A549 (cell line): Measurements from ENCODE around the gene QKI. TPM values are rescaled to one million over a fixed set of nuclear protein-coding genes. Genes with fewer than 3 reads are reported as not detected.

Experiments
- ATAC-seq, 2 experiments: fragments of 200-7000 bp in 1 of 2; fragments of >200 bp in 1 of 2; cut with Nextera tagmentation in 1 of 2; cut with Tn5 transposase in 1 of 2; 3 replicates each; pipeline versions ENCODE4 v1.8.0 to v1.9.1; 2018 to 2020; ENCODE audit warnings: mild to moderate bottlenecking in 1 of 2, moderate library complexity in 1 of 2
- CTCF ChIA-PET: fragments of 300-600 bp; sonication (Branson Sonifier 250); formaldehyde crosslinking; extraction: SDS; loops from one replicate; lab custom pipeline; 2021; ENCODE audit warnings: antibody characterized with exemption, inconsistent platforms; lab: Yijun Ruan, JAX
- POLR2A ChIA-PET: fragments of 350-600 bp; formaldehyde crosslinking; extraction: SDS; loops from one replicate; lab custom pipeline; 2021; ENCODE audit warnings: antibody characterized with exemption, inconsistent platforms; lab: Yijun Ruan, JAX
- DNase-seq, 2 experiments: peaks; one replicate each; pipeline versions ENCODE4 v3.0.0 to v3.0.0-alpha.2; 2011 to 2016; ENCODE audit warnings: low read depth in 1 of 2, low spot score in 1 of 2
- FAIRE-seq: peaks from 2 replicates; lab custom pipeline; 2011; peaks lifted over from hg19 to GRCh38; lab: Jason Lieb, UNC
- H3K27ac ChIP-seq, 2 experiments: fragments of >200 bp; sonication (Bioruptor Twin); formaldehyde crosslinking; 3 replicates each; pipeline ENCODE4 v1.5.1; 2016 to 2017
- H3K4me1 ChIP-seq: fragments of >200 bp; sonication (Bioruptor Twin); formaldehyde crosslinking; 3 replicates; pipeline ENCODE4 v1.6.1; 2016
- H3K4me2 ChIP-seq: fragments of >200 bp; sonication (Bioruptor Twin); formaldehyde crosslinking; 3 replicates; pipeline ENCODE4 v1.6.1; 2016
- H3K4me3 ChIP-seq: fragments of >200 bp; sonication (Bioruptor Twin); formaldehyde crosslinking; 3 replicates; pipeline ENCODE4 v1.5.1; 2016
- H3K9me3 ChIP-seq: fragments of >200 bp; sonication (Bioruptor Twin); formaldehyde crosslinking; 3 replicates; pipeline ENCODE4 v1.6.1; 2016
- CBX8 ChIP-seq: fragments of 200-600 bp; sonication (generic); IDR thresholded peaks from 2 replicates; pipeline ENCODE4 v1.6.1; 2016
- CHD2 ChIP-seq: fragments of 150-350 bp; IDR thresholded peaks from 2 replicates; pipeline ENCODE4 v1.6.1; 2014; ENCODE audit warnings: low read length; ENCODE audit not compliant: partially characterized antibody
- EHMT2 ChIP-seq: fragments of 200-600 bp; sonication (generic); IDR thresholded peaks from 2 replicates; pipeline ENCODE4 v1.6.1; 2016; ENCODE audit warnings: antibody characterized with exemption, low read depth, mild to moderate bottlenecking, moderate library complexity
- HDAC2 ChIP-seq: fragments of 200-600 bp; sonication (generic); IDR thresholded peaks from 2 replicates; pipeline ENCODE4 v1.6.1; 2016
- HOXB13 ChIP-seq: fragments of 250-450 bp; sonication (Bioruptor Pico); IDR thresholded peaks from 2 replicates; pipeline ENCODE4 v1.5.0; 2020; ENCODE audit warnings: low read depth, mild to moderate bottlenecking, moderate library complexity
- JUNB ChIP-seq: fragments of >200 bp; sonication (Bioruptor Twin); formaldehyde crosslinking; IDR thresholded peaks from 2 replicates; pipeline ENCODE4 v1.6.1; 2016
- KDM5A ChIP-seq: fragments of 200-600 bp; sonication (generic); IDR thresholded peaks from 2 replicates; pipeline ENCODE4 v1.6.1; 2016; ENCODE audit warnings: antibody characterized with exemption, mild to moderate bottlenecking
- NFE2L2 ChIP-seq: fragments of 150-350 bp; conservative IDR thresholded peaks from 2 replicates; pipeline ENCODE4 v1.6.1; 2014; ENCODE audit warnings: low read length
- NPAS2 ChIP-seq: fragments of 250-450 bp; sonication (Bioruptor Pico); IDR thresholded peaks from 2 replicates; pipeline ENCODE4 v1.8.0; 2022; ENCODE audit warnings: mild to moderate bottlenecking, moderate library complexity, borderline replicate concordance
- POLR2A ChIP-seq: IDR thresholded peaks from 2 replicates; pipeline ENCODE4 v1.6.1; 2012; ENCODE audit warnings: mild to moderate bottlenecking, low read length
- POLR2AphosphoS2 ChIP-seq: conservative IDR thresholded peaks from 2 replicates; pipeline ENCODE4 v1.6.1; 2012; ENCODE audit warnings: low read length, improper control_type of control experiment, inconsistent platforms
- RAD21 ChIP-seq, 2 experiments: fragments of >200 bp in 1 of 2; sonication (Bioruptor Twin) in 1 of 2; formaldehyde crosslinking in 1 of 2; IDR thresholded peaks in 1 of 2; conservative IDR thresholded peaks in 1 of 2; 2 replicates in 1 of 2; 3 replicates in 1 of 2; pipeline ENCODE4 v1.6.1; 2012 to 2018; ENCODE audit warnings: inconsistent platforms in 1 of 2
- SMC3 ChIP-seq: fragments of >200 bp; sonication (Bioruptor Twin); formaldehyde crosslinking; IDR thresholded peaks from 3 replicates; pipeline ENCODE4 v1.6.1; 2018; ENCODE audit warnings: inconsistent platforms
- SREBF2 ChIP-seq: fragments of 450-650 bp; IDR thresholded peaks from 2 replicates; pipeline ENCODE4 v1.6.1; 2014; ENCODE audit warnings: mild to moderate bottlenecking, moderate library complexity
- TP53 ChIP-seq: fragments of 250-450 bp; sonication (Bioruptor Pico); IDR thresholded peaks from 2 replicates; pipeline ENCODE4 v1.5.0; 2021; ENCODE audit warnings: mild to moderate bottlenecking, moderate library complexity
- ZC3H11A ChIP-seq: fragments of 450-650 bp; IDR thresholded peaks from 2 replicates; pipeline ENCODE4 v1.6.1; 2014; ENCODE audit warnings: antibody characterized with exemption, mild to moderate bottlenecking
- ZNF302 ChIP-seq: fragments of 250-450 bp; sonication (Bioruptor Pico); IDR thresholded peaks from 2 replicates; pipeline ENCODE4 v1.9.0; 2021; ENCODE audit warnings: inconsistent platforms, mild to moderate bottlenecking, moderate library complexity
- WGBS: methylation state at CpG from one replicate; pipeline ENCODE4 v1.1.6; 2017; ENCODE audit errors: missing lambda C conversion rate; 5-methylcytosine and 5-hydroxymethylcytosine counted together
- polyA plus RNA-seq, 4 experiments: library from polyadenylated mRNA; depleted of rRNA in 3 of 4; stranded (reverse); fragments of >200 nt; fragmentation: RNase III in 1 of 4; extraction: RNeasy Plus Mini Kit Qiagen cat#74134 plus additional on column Dnase treatment in 1 of 4; gene quantifications; 2 replicates in 3 of 4; 3 replicates in 1 of 4; pipeline ENCODE4 v1.2.3, GENCODE V29; 2011 to 2017
- TF ChIP-seq, protein P1 (sequence below): fragments of 250-450 bp; sonication (Bioruptor Pico); IDR thresholded peaks from 2 replicates; pipeline ENCODE4 v1.5.0; 2020; ENCODE audit warnings: low read depth, mild to moderate bottlenecking, moderate library complexity
- TF ChIP-seq, protein P2 (sequence below): fragments of >200 bp; sonication (Bioruptor Twin); formaldehyde crosslinking; IDR thresholded peaks from 3 replicates; pipeline ENCODE4 v1.5.1; 2016
- TF ChIP-seq, protein P3 (sequence below): fragments of 200-600 bp; sonication (generic); IDR thresholded peaks from 2 replicates; pipeline ENCODE4 v1.6.1; 2016; ENCODE audit warnings: antibody characterized with exemption, mild to moderate bottlenecking, moderate library complexity
- TF ChIP-seq, protein P4 (sequence below): IDR thresholded peaks from 2 replicates; pipeline ENCODE4 v1.6.1; 2012; ENCODE audit warnings: low read depth, borderline replicate concordance
- TF ChIP-seq, protein P5 (sequence below): IDR thresholded peaks from 2 replicates; pipeline ENCODE4 v1.6.1; 2012
- TF ChIP-seq, protein P6 (sequence below): fragments of >200 bp; sonication (Bioruptor Twin); formaldehyde crosslinking; IDR thresholded peaks from 3 replicates; pipeline ENCODE4 v1.6.1; 2016

The QKI gene
- polyA plus RNA-seq, 2 of the 4 experiments (the other 2 are of a cell fraction) = 71.9 to 98.2 TPM

DNA sequence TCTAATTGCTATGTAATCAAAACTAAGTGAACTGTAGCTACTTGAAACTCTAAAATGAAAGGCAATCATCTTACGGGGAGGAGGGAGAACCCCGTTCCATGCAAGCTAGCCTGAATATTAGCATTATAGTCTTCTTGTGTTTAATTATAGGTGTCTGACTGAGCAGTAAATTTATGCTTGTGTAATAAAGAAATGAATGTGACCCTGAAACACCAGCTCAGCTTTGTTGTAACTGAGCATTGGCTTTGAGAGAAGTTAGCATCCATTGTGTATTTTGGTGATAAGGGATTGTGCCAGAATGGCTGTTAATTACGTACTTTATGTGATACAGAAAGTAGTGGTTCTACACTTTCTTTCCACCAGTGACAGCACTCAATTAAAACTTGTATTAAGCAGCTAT, 86.9 kb downstream of the QKI start:
- DNase-seq = no peak
- H3K27ac ChIP-seq = no peak overlapping the region
- peaks cover 16% of the 10 kb centered on the region for H3K9me3 ChIP-seq
- TF ChIP-seq, protein P1, sequence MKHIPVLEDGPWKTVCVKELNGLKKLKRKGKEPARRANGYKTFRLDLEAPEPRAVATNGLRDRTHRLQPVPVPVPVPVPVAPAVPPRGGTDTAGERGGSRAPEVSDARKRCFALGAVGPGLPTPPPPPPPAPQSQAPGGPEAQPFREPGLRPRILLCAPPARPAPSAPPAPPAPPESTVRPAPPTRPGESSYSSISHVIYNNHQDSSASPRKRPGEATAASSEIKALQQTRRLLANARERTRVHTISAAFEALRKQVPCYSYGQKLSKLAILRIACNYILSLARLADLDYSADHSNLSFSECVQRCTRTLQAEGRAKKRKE (CRISPR knock-in tag) = no peak
- no peak for TF ChIP-seq POLR2A
- TF ChIP-seq ZNF302 (CRISPR knock-in tag) = no peak
- no peak for TF ChIP-seq HOXB13 (CRISPR knock-in tag)
- H3K4me2 ChIP-seq = no peak overlapping the region
- no peak for ATAC-seq
- POLR2A ChIA-PET = no interaction called here
- FAIRE-seq = no peak
- WGBS = 96% methylated on average over 3 of the region's 3 CpGs
- no peak overlapping the region for H3K4me3 ChIP-seq
- no peaks in the 10 kb centered on the region for H3K4me1 ChIP-seq
- CTCF ChIA-PET = interaction anchor here (1.0 kb wide), 1 partner anchor 25 kb away, joined by 4 read pairs; no protein-coding TSS in a partner anchor

DNA sequence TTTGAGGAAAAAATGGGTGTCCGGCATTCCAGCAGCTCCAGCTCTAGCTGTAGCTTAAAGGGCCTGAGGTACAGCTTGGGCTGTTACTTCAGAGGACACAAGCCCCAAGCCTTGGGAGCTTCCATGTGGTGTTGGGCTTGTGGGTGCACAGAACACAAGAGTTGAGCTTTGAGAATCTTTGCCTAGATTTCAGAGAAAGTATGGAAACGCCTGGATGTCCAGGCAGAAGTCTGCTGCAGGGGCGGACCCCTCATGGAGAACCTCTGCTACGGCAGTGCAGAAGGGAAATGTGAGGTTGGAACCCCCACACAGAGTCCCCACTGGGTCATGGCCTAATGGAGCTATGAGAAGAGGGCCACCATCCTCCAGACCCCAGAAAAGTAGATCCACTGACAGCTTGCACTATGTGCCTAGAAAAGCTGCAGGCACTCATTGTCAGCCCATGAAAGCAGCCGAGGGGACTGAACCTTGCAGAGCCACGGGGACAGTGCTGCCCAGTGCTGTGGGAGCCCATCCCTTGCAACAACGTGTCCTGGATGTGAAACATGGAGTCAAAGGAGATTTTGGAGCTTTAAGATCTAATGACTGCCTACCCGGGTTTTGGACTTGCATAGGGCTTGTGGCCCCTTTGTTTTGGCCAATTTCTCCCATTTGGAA, 90.6 kb downstream of the QKI start:
- Histone ChIP-seq H3K4me3 (no peak overlapping the region), H3K27ac (no peak overlapping the region), H3K4me1 (no peaks in the 10 kb centered on the region), H3K9me3 (peaks cover 37% of the 10 kb centered on the region), H3K4me2 (no peak overlapping the region)
- WGBS = 99% methylated on average over 6 of the region's 8 CpGs
- CTCF ChIA-PET = interaction anchor here (0.6 kb wide), 1 partner anchor 13 kb away, joined by 3 read pairs; no protein-coding TSS in a partner anchor
- no peak for TF ChIP-seq POLR2AphosphoS2
- POLR2A ChIA-PET = interaction anchor here (0.6 kb wide), 1 partner anchor 66 kb away, joined by 5 read pairs; no protein-coding TSS in a partner anchor
- DNase-seq (no peak), FAIRE-seq (no peak), ATAC-seq (no peak)

DNA sequence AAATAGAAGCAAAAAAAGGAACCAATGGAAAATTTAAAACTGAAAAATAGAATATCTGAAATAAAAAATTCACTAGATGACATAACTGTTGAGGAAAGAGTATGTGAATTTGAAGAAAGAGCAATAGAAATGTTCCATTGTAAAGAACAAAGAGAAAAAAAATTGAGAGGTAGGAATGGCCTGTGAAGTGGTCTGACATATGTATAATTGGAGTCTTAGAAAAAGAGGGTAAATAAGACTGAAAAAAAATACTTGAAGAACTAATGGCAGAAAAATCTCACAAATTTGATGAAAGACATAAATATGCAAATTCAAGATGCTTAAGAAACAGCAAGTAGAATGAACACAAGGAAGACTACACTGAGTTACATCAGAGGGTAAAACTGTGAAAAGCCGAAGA, 93.4 kb downstream of the QKI start:
- ATAC-seq = no peak

More for the DNA sequence above, 93.4 kb downstream of the QKI start:
- Histone ChIP-seq H3K27ac (no peak overlapping the region), H3K4me2 (no peak overlapping the region), H3K4me1 (peaks cover 10% of the 10 kb centered on the region), H3K9me3 (peaks cover 37% of the 10 kb centered on the region), H3K4me3 (no peak overlapping the region)
- no peak for FAIRE-seq
- CTCF ChIA-PET = no interaction called here
- 94% methylated on average over 1 of the region's 1 CpG for WGBS
- POLR2A ChIA-PET = no interaction called here
- TF ChIP-seq ZC3H11A (no peak), POLR2A (no peak), ZNF302 (CRISPR knock-in tag) (no peak), RAD21 (conservative IDR thresholded peaks at IDR 0.05 in 1 of 2, IDR thresholded peaks at IDR 0.05 in 1 of 2) (no peak), SMC3 (no peak), KDM5A (no peak), SREBF2 (no peak), HDAC2 (no peak), EHMT2 (no peak), CBX8 (no peak), JUNB (no peak), NFE2L2 (no peak), NPAS2 (no peak), TP53 (CRISPR knock-in tag) (no peak), CHD2 (no peak)
- TF ChIP-seq, protein P2, sequence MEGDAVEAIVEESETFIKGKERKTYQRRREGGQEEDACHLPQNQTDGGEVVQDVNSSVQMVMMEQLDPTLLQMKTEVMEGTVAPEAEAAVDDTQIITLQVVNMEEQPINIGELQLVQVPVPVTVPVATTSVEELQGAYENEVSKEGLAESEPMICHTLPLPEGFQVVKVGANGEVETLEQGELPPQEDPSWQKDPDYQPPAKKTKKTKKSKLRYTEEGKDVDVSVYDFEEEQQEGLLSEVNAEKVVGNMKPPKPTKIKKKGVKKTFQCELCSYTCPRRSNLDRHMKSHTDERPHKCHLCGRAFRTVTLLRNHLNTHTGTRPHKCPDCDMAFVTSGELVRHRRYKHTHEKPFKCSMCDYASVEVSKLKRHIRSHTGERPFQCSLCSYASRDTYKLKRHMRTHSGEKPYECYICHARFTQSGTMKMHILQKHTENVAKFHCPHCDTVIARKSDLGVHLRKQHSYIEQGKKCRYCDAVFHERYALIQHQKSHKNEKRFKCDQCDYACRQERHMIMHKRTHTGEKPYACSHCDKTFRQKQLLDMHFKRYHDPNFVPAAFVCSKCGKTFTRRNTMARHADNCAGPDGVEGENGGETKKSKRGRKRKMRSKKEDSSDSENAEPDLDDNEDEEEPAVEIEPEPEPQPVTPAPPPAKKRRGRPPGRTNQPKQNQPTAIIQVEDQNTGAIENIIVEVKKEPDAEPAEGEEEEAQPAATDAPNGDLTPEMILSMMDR = no peak
- TF ChIP-seq, protein P3, sequence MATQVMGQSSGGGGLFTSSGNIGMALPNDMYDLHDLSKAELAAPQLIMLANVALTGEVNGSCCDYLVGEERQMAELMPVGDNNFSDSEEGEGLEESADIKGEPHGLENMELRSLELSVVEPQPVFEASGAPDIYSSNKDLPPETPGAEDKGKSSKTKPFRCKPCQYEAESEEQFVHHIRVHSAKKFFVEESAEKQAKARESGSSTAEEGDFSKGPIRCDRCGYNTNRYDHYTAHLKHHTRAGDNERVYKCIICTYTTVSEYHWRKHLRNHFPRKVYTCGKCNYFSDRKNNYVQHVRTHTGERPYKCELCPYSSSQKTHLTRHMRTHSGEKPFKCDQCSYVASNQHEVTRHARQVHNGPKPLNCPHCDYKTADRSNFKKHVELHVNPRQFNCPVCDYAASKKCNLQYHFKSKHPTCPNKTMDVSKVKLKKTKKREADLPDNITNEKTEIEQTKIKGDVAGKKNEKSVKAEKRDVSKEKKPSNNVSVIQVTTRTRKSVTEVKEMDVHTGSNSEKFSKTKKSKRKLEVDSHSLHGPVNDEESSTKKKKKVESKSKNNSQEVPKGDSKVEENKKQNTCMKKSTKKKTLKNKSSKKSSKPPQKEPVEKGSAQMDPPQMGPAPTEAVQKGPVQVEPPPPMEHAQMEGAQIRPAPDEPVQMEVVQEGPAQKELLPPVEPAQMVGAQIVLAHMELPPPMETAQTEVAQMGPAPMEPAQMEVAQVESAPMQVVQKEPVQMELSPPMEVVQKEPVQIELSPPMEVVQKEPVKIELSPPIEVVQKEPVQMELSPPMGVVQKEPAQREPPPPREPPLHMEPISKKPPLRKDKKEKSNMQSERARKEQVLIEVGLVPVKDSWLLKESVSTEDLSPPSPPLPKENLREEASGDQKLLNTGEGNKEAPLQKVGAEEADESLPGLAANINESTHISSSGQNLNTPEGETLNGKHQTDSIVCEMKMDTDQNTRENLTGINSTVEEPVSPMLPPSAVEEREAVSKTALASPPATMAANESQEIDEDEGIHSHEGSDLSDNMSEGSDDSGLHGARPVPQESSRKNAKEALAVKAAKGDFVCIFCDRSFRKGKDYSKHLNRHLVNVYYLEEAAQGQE = no peak
- TF ChIP-seq, protein P4, sequence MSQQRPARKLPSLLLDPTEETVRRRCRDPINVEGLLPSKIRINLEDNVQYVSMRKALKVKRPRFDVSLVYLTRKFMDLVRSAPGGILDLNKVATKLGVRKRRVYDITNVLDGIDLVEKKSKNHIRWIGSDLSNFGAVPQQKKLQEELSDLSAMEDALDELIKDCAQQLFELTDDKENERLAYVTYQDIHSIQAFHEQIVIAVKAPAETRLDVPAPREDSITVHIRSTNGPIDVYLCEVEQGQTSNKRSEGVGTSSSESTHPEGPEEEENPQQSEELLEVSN = no peak
- TF ChIP-seq, protein P5, sequence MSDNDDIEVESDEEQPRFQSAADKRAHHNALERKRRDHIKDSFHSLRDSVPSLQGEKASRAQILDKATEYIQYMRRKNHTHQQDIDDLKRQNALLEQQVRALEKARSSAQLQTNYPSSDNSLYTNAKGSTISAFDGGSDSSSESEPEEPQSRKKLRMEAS = no peak
- TF ChIP-seq, protein P6, sequence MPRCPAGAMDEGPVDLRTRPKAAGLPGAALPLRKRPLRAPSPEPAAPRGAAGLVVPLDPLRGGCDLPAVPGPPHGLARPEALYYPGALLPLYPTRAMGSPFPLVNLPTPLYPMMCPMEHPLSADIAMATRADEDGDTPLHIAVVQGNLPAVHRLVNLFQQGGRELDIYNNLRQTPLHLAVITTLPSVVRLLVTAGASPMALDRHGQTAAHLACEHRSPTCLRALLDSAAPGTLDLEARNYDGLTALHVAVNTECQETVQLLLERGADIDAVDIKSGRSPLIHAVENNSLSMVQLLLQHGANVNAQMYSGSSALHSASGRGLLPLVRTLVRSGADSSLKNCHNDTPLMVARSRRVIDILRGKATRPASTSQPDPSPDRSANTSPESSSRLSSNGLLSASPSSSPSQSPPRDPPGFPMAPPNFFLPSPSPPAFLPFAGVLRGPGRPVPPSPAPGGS = no peak
- no peak for DNase-seq
